Left cardiac atrium (tissue), 4 donors: ENCODE data around the gene C1GALT1C1L. TPM values are rescaled to one million over a fixed set of nuclear protein-coding genes. Genes with fewer than 3 reads are reported as not detected.
"Not testable (repeated sequence)": the region's sequence is repeated elsewhere in the genome, so short reads cannot be mapped to it uniquely, and the experiment has no call there.

Source experiments
- ATAC-seq, 2 donors: fragments of 200-7000 bp; cut with Tn5 transposase; one replicate each; pipeline ENCODE4 v1.9.1; 2020; ENCODE audit warnings: mild to moderate bottlenecking in 2 of 2, moderate library complexity in 2 of 2
- DNase-seq: peaks from one replicate; pipeline ENCODE4 v3.0.0-alpha.2; 2020
- intact Hi-C, 2 donors: fragments of 100-400 bp; cut with DNase I; formaldehyde crosslinking; loops; one replicate each; pipeline versions ENCODE4 v1.14.1 to v1.15.1; 2022 to 2023
- total RNA-seq, 2 donors: library from RNA; stranded (reverse); fragmentation: NEBNext Ultra II Directional; extraction: Animal tissue kit (Norgen Biotek cat#: 25700); gene quantifications; one replicate each; pipeline ENCODE4 v1.2.1, GENCODE V29; 2021
- donor health status: DM: no; HTN: yes; CAD: no.
- donor health status: DM: no; HTN: yes; CAD: no; lungs with severe emphysema.
- donor health status: DM: yes; HTN: yes; CAD: no.
- donor health status: Dilated cardiomyopathy.

C1GALT1C1L gene
- total RNA-seq, 2 donors from 2014 or later, result 2.7 to 2.8 TPM

DNA sequence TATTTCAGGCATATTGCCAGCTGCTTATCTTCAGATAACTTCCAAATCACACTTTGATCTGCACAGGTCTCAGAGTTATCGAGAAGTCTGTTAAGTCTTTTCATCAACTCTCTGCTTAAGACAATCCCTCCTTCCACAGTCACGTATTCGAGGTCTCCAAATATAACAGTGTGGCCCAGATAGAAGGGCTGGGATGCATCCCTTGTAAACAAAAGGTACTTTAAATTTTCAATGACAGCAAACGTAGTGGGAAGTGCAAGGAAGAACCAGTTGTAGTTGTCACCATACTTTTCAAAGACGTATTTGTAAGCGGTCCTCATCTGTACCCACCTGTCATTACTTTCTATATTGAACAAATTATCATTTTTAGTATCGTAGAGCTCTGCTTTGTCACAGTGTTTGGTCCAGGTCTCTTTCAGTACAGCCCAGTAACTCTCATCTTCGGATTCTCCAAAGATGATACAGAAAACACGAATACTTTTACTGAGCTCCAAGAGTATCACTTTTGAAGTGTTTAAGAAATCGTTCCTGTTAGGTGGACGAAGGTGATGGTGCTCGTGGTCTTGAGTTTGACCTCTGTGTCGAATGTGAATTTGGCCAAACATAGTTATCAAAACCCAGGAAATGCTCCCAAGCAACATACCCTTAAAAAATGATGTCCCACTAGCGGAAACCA is 445 bp downstream of the C1GALT1C1L start:
- ATAC-seq (peak in 1 of 2 donors; percentile 26), DNase-seq (no peak)
- intact Hi-C loops, result no loop called here

DNA sequence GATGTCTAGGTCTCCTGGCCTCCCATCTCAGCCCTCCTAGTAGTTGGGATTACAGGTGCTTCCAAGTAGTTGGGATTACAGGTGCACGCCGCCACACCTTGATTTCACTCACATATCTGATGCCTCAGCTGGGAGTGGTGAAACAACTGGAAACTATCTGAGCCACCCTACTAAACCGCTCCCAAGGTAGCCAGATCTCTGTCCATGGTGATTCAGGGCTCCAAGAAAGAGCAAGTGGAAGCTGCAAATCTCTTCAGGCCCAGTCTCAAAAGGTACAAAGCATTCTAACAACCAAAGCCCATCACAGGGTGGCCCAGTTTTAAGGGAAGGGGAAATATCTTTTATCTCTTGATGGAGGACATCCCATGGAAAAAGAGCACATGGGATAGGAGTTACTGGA is 19.0 kb downstream of the C1GALT1C1L start:
- ATAC-seq (no peak), DNase-seq (no peak)

DNA sequence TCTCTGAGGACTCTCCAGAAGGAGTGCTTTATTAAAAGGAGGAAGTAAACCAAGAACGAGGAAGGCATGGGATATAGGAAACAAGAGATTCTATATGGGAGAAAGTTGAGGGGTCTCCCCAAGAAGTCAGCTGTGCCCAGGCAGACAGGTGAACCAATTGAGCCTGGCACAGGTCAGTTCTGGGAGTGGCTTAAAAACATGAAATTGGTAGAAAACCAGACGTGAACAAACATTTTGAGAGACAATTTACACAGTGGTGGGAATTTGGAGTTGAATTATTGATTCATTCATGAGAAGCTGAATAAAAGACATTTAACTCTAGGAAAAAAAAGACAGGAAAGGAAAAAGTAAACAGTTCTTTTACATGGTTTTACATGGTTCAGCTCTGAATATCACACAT is 22.7 kb downstream of the C1GALT1C1L start:
- DNase-seq, result no peak
- intact Hi-C loops, result no loop called here
- ATAC-seq, result no peak

More for the DNA sequence above, 19.0 kb downstream of the C1GALT1C1L start:
- intact Hi-C loops, result no loop called here

DNA sequence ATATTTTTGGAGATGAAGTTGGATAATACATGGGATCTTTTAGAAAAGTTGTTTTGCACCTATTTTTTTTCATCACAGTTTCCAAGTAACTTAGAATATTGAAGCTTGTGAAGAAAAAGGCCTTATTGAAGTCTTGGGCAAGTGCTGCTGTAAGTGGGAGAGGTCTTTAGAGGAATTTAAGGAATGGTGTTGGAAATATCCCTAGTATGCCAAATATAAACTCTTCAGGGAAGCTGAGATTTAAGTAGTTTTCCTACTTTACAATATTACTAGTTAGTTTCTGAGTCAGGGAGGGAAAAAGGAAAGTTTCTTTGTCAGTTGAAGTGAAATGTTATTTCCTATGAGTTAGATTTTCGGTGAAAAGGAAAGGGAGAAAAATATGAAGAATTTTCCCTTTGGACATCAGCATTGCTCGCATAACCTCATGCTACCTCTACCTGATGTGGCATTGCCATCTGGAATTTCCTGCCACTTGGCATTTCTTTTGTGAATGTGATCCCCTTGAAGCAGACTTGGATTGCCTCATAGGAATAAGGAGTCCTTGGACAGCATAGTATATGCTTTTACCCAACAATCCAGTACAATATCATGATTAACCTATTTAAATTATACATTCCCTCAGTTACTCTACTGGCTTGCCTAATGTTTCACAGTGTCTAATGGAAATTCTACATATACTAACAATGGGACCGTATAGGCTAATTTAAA is 27.1 kb downstream of the C1GALT1C1L start:
- DNase-seq (no peak), ATAC-seq (peak in 1 of 2 donors; percentile 38)
- intact Hi-C loops, result no loop called here

DNA sequence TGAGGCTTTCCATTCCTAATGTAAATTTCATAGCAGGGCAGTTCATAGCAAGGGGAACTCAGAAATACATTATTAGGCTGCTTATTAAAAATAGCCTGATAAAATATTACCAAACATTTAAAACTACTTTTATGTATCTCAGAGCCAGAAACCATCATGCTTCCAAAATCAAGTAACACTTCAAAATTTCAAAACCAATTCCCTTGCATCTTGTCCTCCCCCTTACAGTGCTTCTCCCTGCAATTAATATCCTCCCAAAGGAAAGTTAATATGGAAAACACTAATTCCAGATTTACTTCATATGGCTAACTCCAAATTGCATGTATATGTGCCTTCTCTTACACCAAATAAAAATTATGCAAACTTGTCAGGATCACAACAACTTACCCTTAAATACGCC is 32.5 kb downstream of the C1GALT1C1L start:
- intact Hi-C loops, result no loop called here
- DNase-seq (no peak), ATAC-seq (no peak)

DNA sequence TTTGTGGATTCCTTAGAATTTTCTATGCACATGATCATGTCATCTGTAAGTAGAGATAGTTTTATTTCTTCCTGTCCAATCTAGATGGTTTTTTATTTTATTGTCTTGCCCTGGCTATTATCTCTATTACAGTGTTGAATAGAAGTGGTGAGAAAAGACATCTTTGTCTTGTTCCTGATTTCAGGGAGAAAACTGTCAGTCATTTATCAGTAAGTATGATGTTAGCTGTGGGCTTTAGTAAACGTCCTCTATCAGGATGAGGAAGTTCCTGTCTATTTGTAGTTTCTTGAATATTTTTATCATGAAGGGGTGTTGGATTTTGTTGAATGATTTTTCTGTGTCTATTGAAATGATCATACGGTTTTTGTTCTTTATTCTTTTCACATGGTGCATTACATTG is 33.9 kb downstream of the C1GALT1C1L start:
- intact Hi-C loops, result no loop called here
- ATAC-seq (no peak), DNase-seq (no peak)

DNA sequence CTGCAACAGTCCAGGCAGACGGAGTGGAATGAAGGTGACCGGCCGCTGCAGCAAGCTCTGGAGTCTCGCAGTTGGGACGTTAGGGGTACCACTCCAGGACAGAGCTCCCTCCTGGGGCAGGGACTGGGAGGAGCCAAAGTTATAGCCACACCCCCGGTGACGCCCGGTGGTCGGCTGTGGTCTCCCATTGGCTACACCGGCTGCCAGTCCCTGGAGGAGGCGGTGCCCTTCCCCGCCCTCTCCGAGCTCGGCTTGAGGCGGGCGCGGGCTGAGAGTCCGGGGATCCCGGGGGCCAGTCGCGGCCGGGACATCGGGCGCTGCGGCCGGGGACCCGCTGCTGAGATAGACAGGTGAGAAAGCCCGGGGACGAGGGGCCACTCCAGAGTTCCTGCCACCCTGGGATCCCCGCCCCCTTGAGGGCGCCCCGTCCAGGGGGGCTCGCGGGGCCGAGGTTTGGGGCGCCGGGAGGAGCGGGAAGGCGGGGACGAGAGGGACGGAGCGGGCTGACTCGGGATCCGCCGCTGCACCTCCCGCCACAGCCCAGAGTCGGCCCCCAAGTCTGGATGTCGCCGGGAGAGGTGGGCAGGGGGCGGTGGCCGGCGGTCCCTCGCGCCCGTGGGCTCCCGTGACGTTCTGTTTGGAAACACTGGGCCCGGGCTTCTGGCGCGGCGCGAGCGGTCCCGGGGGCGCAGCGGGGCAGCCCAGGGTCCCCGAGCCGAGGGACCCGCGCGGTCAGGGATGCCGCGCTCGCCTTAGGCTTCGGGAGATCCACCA is 39.0 kb downstream of the C1GALT1C1L start, which contains the start of gene PLEKHH2:
TSS of gene PLEKHH2 (plus strand) at position 231 of the 774 bp plus-strand sequence. CDS start 7,414 bp downstream, outside the sequence.
- DNase-seq, result peak; percentile 91
- peak; percentile 99 to 100 for ATAC-seq
- intact Hi-C loops, result no loop called here

DNA sequence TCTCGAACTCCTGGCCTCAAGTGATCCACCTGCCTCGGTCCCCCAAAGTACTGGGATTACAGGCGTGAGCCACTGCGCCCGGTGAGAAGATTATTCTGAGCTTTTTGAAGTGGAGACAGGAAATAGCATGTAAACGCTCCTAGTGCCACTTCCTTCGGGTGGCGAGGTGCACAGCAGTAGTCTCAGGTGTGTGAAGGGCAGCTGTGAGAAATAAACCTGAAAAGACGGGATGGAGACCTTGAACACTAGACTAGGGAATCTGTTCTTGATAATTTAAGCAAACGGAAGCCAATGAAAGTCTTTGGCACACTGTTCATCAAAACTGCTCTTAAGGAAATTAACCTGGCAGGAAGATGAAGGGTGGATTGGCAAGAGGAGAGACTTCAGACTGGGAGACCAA is 39.6 kb downstream of the C1GALT1C1L start:
- no peak for DNase-seq
- no peak for ATAC-seq
- intact Hi-C loops, result no loop called here

DNA sequence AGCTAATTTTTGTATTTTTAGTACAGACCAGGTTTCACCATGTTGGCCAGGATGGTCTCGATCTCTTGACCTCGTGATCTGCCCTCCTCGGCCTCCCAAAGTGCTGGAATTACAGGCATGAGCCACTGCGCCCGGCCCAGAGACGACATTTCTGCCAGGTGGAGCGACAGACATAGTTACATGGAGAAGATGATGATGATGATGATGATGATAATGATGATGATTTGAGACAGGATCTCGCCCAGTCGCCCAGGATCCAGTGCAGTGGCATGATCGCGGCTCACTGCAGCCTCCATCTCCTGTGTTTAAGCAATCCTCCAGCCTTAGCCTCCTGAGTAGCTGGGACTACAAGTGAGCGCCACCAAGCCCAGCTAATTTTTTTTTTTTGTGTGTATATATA is 40.1 kb downstream of the C1GALT1C1L start:
- intact Hi-C loops, DNase-seq, ATAC-seq: not testable (repeated sequence)

DNA sequence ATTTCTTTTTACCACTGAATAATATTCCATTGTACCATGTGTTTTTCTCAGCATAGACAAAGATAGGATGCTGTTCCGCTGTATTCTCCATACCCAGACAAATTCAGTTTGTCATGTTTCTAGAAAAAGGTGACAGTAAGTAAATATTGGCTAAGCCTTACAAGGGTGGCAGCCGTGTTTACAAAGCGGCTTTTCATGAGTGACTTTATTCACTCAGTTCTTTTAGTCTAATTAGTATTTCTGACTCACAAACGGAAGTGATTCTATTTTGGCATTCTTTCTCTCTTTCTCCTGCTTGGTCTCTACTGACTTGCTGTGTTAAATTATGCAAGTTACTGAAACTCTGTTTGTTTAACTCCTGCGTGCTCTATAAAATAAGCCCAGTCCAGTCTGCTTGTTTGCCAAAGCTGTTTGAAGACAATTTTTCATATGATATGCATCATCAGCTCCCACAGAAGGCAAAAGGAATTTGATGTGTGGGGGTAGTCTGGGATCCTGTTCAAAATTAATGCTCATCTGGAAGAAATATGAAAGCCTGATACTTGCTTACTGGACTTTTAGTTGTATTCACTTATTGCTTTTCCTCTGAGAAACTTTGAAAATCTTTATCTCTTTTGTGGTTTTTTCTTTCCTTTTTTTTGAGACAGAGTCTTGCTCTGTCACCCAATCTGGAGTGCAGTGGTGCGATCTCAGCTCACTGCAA is 41.5 kb downstream of the C1GALT1C1L start:
- intact Hi-C loops, result no loop called here
- DNase-seq (no peak), ATAC-seq (peak in 1 of 2 donors; percentile 56)

DNA sequence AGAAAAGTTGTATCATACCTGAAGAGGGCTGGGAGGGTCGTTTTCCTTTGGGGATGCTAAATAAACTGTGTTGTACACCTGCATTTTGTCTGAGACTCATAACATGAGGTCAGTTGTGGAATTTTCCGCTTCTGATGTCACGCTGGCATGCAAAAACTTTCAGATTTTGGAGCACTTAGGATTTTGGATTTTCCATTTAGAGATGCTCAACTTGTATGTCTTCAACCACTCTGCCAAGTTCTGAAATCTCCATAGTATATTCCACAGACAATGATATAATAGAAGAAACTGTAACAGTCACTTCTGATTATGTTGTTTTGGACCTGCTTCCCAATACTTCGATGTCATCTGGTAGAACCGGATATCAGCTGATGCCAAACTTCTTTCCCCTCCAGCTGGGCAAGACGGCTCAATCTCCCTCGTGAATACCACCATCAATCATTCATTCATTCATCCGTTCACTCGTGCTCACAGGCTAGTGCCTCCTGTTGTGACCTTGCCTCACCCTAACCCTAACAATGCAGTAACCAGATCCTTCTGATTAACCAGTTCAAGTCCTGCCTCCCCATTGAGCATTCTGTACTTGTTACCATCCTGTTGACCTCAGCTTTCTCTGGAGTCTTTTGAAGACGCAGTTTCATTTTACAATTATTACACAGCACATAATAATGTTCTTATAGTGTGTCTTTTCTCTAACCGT is 44.5 kb downstream of the C1GALT1C1L start:
- no peak for DNase-seq
- ATAC-seq, result no peak
- intact Hi-C loops, result no loop called here

Other genes starting within 250 kb of the C1GALT1C1L start
- 10 to 100 TPM; 19.2 to 21.5 TPM for gene THADA, start 80.4 kb downstream of the C1GALT1C1L start, total RNA-seq
- 1 to 10 TPM; 3.1 to 5.8 TPM for gene PLEKHH2, start 39.2 kb downstream of the C1GALT1C1L start, total RNA-seq
- 10 to 100 TPM in 1 of 2 donors, 1 to 10 TPM in 1; 6.4 to 10.1 TPM for gene DYNC2LI1, start 97.6 kb upstream of the C1GALT1C1L start, total RNA-seq
- gene ABCG5, start 162.4 kb upstream of the C1GALT1C1L start, total RNA-seq, result not detected
- gene ABCG8, start 162.5 kb upstream of the C1GALT1C1L start, total RNA-seq, result not detected